Measurements from ENCODE around the gene COX8C. TPM values are rescaled to one million over a fixed set of nuclear protein-coding genes. Genes with fewer than 3 reads are reported as not detected.

COX8C gene
- total and polyA plus RNA-seq, 2 experiments from 2014 or later: 0.56 TPM; not detected in 1

- H3K27me3 ChIP-seq: no peaks in the 10 kb centered on the region
- TF ChIP-seq CTCF (IDR thresholded peaks at IDR 0.05; ENCODE audit: low read depth, low read length): no peak
These were observed 13.3 kb upstream of the COX8C start for GRCh38 chr14:93333631-93334103.

DNA sequence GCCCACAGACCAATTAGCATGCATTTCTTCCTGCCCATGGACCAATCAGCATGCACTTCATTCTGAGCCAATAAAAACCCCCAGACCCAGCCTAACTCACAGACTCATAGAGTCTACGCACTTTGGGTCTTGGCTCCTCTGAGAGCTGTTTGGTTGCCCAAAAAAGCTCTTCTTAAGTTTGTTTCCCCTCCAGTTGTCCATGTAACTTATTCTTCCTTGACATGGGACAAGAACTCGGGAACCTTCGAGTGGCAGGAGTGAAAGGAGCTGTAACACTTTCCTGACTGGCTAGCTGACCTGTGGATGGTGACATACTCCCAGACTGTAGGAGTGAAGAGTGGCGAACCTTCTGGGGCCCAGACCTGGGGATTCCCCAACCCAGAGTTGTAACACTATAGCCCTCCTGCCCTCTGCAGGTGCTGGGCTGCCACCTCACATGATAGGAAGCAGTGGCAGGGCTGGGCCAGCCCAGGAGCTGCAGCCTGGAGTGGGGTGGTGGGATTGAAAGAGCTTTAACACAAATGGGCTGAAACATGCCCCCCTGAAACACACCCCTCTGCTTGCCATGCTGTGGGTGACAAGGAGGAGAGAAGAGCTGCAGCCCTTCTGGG, 9.7 kb upstream of the COX8C start:
- Histone ChIP-seq H3K9me3 (ENCODE audit: low read depth) (no peaks in the 10 kb centered on the region), H3K4me3 (no peak overlapping the region), H3K27me3 (no peaks in the 10 kb centered on the region), H3K4me1 (ENCODE audit: low read depth) (peaks cover 3% of the 10 kb centered on the region), H3K27ac (no peak overlapping the region), H3K36me3 (no peaks in the 10 kb centered on the region)
- TF ChIP-seq CTCF (IDR thresholded peaks at IDR 0.05; ENCODE audit: low read depth, low read length): no peak
- no peak for DNase-seq (ENCODE audit: low read depth in 1 of 2, low spot score in 1 of 2)

More at GRCh38 chr14:93333631-93334103, 13.3 kb upstream of the COX8C start:
- Histone ChIP-seq H3K4me1 (ENCODE audit: low read depth) (peaks cover 28% of the 10 kb centered on the region), H3K36me3 (no peaks in the 10 kb centered on the region), H3K4me3 (peak overlapping the region; percentile 97), H3K27ac (peak overlapping the region; percentile 99), H3K9me3 (ENCODE audit: low read depth) (no peaks in the 10 kb centered on the region)
- no peak for DNase-seq (ENCODE audit: low read depth in 1 of 2, low spot score in 1 of 2)

DNA sequence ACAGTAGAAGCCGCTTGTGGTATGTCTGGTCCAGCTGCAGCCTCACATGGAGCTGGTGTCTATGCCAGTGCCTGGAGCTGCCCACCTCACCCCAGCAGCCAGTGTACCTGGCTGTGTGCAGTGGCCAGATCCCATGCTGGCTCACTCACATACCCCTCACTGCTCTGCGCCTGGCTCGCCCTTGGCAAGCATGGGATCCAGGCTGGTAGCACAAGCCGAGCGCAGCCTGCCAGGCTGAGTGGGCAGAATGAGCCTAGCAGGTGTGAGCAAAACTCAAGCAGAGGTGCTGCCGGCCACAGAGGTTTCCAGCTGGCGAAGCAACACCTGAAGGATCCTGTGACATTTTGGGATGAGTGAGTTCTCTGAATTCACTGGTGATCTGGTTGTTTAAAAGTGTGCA, 9.1 kb upstream of the COX8C start:
- Histone ChIP-seq H3K27ac (no peak overlapping the region), H3K4me3 (no peak overlapping the region), H3K36me3 (no peaks in the 10 kb centered on the region), H3K27me3 (no peaks in the 10 kb centered on the region), H3K9me3 (ENCODE audit: low read depth) (no peaks in the 10 kb centered on the region), H3K4me1 (ENCODE audit: low read depth) (peaks cover 3% of the 10 kb centered on the region)
- TF ChIP-seq CTCF (IDR thresholded peaks at IDR 0.05; ENCODE audit: low read depth, low read length): no peak
- DNase-seq (ENCODE audit: low read depth in 1 of 2, low spot score in 1 of 2): no peak

DNA sequence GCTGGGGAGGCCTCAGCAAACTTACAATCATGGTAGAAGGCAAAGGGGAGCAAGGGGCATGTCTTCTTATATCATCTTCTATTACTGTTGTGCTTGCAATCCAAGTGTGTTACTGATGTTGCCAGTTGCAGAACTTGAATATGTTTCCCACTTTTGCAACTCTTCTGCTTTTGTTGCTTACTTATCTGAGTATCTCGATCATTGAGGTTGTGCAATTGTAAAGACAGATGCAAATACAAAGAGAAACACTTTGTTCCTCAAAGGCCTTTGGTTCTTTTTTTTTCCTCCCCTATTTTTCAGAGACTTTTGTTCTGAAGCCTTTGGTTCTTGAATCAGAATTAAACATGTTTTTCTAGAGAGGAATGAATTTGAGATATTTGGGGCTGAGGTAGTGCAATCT, 3.7 kb upstream of the COX8C start:
- H3K4me3 ChIP-seq: no peak overlapping the region
- H3K27me3 ChIP-seq: no peaks in the 10 kb centered on the region
- TF ChIP-seq CTCF (IDR thresholded peaks at IDR 0.05; ENCODE audit: low read depth, low read length): no peak
- peaks cover 7% of the 10 kb centered on the region for H3K4me1 ChIP-seq (ENCODE audit: low read depth)
- H3K9me3 ChIP-seq (ENCODE audit: low read depth): no peaks in the 10 kb centered on the region
- H3K36me3 ChIP-seq: no peaks in the 10 kb centered on the region
- H3K27ac ChIP-seq: no peak overlapping the region
- DNase-seq (ENCODE audit: low read depth in 1 of 2, low spot score in 1 of 2): no peak

- Histone ChIP-seq H3K36me3 (no peaks in the 10 kb centered on the region), H3K27ac (peak overlapping the region; percentile 26), H3K9me3 (ENCODE audit: low read depth) (no peaks in the 10 kb centered on the region), H3K4me1 (ENCODE audit: low read depth) (peaks cover 7% of the 10 kb centered on the region), H3K4me3 (no peak overlapping the region), H3K27me3 (no peaks in the 10 kb centered on the region)
- no peak for DNase-seq (ENCODE audit: low read depth in 1 of 2, low spot score in 1 of 2)
- TF ChIP-seq CTCF (IDR thresholded peaks at IDR 0.05; ENCODE audit: low read depth, low read length): no peak
These were observed 3.2 kb upstream of the COX8C start for GRCh38 chr14:93343797-93344196.

Data from cardiac muscle cell (in vitro differentiated cells and primary cell).